ENCODE results near the gene UST. TPM values are rescaled to one million over a fixed set of nuclear protein-coding genes. Genes with fewer than 3 reads are reported as not detected.

UST gene, protein sequence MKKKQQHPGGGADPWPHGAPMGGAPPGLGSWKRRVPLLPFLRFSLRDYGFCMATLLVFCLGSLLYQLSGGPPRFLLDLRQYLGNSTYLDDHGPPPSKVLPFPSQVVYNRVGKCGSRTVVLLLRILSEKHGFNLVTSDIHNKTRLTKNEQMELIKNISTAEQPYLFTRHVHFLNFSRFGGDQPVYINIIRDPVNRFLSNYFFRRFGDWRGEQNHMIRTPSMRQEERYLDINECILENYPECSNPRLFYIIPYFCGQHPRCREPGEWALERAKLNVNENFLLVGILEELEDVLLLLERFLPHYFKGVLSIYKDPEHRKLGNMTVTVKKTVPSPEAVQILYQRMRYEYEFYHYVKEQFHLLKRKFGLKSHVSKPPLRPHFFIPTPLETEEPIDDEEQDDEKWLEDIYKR
- total RNA-seq = 3.0 TPM

DNA sequence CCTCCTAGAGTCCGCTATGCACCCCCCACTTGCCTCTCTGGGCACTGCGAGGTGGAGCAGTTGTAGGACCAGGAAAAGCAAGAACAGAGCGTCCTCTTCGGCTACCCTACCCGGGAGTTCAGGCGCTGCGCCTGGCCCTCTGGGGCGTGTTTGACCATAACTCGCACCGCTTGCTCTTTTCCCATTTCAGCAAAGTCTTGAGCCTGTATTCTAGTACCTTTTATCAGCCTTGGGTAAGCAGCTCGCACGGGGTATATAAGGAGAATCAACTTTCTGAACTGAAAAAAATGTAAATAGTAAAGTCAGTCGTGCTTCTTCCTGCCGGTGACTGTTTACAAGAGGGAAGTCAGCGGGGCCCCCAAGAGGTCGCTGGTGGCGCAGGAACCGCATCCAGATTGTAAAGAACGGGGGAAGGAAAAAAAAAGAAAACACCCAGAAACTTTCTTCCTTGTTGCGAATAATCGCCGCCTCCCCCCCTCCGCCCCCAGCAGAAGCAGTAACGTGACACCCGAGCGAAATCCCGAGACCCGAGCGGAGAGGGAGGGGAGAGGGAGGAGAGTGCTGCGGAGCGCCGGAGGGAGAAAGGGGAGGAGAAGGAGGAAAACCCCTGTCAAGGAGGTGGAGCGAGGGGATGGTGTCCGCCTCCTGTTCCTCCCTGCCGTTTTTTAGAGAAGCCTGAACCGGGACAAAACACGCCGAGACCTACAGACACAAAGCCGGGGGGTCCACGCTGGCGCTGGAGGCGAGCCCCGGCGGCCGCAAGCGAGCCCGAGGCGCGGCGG, at the start of gene UST:
TSS of gene UST (plus strand) at position 668 of the 782 bp plus-strand sequence. CDS start 401 bp downstream, outside the sequence.
- peak; percentile 78 for ATAC-seq

GRCh38 chr6:148697895-148698440, 48.9 kb upstream of the UST start:
- no peak for ATAC-seq

DNA sequence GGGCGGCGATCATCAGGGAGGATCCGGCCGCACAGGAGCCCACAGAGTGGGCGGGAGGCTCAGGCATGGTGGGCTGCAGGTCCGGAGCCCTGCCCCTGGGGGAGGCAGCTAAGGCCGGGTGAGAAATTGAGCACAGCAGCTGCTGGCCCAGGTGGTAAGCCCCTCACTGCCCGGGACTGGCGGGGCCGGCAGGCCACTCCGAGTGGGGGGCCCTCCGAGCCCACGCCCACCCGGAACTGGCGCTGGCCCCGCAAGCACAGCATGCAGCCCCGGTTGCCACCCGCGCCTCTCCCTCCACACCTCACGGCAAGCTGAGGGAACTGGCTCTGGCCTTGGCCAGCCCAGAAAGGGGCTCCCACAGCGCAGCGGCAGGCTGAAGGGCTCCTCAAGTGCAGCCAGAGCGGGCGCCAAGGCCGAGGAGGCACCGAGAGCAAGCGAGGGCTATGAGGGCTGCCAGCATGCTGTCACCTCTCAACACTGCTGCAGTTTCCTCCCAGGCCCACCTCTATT, 48.1 kb upstream of the UST start:
- ATAC-seq = no peak

DNA sequence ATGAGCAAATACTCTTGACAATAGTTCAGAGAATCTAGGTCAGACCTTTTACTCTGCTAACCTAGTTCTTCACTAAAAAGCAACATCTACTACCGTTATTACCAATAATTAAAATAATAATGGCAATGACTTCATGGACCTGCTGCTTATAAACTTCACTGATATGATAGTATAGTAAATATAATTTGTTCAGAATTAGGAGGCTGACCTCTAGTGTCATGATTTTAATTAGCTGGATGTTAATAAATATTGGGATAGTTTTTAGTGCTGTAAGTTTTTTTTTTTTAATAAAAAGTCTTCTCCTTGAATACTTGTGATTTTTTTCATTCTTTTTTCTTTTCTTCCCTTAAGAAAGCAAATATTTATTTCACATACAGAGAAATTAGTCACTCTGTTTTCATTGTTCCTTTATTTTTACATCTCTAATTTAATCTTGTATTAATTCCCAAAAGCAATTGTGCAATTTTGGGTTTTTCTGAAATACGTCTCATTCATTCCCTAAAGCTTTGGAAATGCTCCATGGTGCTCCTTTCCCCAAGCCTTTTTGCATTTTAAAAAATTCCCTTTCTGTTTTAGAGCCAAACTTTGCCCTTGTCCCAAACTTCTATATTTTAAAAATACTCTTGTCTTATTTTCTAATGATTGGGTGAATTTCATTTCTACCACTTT, 46.6 kb upstream of the UST start:
- ATAC-seq = no peak

GRCh38 chr6:148700741-148701311, 46.0 kb upstream of the UST start:
- peak; percentile 20 for ATAC-seq

GRCh38 chr6:148701375-148701774, 45.5 kb upstream of the UST start:
- ATAC-seq = no peak

DNA sequence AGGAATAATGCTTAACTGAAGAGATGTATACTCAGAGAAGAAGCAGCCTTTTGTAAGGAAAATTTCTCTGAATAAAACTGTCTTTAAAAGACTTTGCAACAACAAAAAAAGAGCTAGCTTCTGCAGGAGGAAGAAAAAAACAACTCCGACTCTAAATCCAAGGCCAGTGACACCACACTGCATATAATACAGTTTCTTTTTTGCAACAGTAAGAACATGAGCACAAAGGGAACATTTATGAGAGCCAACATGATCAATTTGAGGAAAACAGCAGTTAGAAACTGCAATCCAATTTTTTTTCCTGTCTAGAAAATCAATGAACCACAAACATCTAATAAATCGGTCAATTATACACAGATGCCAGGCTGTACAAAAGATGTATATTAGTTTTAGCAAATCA, 42.9 kb upstream of the UST start:
- ATAC-seq = no peak

- no peak for ATAC-seq
These were observed 42.2 kb upstream of the UST start for GRCh38 chr6:148704400-148705246.

DNA sequence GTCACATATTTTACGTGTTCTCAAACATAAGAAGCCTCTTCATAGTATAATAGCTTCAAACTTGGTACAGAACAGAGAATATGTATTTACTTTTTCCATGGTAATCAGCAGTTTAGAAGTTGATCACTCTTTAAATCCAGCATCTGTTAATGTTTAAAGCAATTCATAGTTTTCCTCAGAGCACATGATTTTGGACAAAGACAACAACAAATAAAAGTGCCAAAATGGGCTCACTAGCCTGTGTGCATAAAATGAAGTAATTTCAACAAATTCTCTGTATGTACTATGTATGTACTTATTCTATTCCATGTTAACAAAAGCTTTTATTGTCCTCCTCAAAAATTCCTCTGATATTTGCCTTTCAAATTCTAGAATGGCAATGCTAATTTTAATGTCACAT, 38.1 kb upstream of the UST start:
- ATAC-seq = no peak

GRCh38 chr6:148709577-148709976, 37.3 kb upstream of the UST start:
- no peak for ATAC-seq

DNA sequence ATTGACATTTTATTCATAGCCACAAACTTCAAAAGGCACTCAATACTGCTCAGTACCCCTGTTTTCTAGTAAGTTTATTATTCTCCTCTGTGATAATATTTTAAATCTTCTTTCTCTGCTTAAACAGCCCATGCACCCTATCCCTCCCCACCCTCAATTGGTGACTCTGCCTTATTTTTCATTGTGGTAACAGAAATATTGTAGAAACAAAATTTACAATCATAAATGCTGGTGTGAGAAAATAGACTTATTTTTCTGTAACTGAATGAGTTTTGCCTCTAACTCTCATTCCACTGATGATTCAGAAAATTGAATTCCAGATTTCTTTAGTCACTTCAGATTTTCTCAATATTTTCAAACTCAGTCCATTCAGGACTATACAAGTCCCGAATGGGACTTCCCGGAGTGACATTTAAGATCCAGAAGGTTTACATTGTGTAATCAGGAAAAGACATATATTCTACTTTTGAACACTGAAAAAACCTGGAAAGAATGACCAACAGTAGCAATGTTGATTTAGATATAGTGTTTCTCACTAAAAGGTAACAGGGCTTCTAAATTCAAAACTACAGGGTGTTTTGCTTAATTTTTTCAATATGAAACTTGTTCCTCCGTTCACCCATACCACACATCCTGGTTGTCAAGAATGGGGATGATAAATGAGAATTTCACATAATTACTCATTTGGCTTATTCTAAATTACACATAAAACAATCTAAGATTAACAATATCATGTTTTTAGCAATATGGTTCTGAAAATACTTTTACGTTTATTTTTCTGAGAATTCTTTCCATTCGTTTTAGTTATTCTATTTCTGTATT, 34.8 kb upstream of the UST start:
- ATAC-seq = no peak

DNA sequence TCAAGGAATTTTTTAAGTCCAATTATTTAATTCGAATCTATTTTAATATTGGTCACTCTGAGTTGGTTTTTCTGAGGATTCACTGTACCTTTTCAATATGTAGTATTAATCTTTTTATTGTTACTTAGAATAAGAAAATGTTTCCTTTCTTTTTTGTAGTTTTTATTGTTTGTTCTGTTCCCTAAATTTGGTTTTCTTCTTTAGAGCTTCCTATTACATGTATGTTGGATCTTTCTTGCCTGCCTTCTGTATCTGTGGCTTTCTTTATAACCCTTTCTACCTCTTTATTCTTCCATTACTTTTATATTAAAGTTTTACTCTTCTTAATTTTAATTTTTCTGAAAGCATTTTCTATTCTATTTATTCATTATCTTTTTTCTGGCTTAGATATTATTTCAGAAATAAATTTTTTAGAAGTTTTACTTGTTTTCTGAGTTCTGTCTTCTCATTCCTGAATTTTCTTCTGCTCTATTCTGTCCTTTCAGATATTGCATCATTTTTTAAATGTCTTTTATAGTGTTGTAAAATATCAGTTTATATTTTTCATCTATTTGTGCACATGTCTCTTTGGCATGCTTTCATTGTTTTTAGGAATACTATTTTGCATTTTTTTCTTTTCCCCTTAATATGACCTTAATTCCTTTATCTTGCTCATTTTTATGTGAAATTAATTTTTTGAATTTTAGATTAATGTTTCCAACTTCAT, 33.6 kb upstream of the UST start:
- ATAC-seq = no peak

DNA sequence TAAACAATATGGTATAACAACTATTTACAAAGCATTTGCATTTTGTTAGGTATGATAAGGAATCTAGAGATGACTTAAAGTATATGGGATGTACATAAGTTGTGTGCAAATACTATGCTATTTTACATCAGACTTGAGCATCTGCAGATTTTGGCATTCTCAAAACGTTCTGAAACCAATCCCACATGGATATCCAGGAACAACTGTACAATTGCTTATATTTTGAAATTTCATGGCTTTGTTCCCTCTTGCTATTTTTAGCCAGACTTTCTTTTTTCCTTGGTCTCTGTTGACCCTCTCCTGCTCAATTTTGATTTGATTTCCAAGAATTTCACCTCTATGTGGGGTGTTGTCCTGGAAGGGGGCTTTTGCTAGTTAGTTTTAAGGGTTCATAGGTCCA, 32.9 kb upstream of the UST start:
- ATAC-seq = no peak

GRCh38 chr6:148716811-148717210, 30.0 kb upstream of the UST start:
- ATAC-seq = no peak

- no peak for ATAC-seq
These were observed 26.4 kb upstream of the UST start for GRCh38 chr6:148720406-148720805.

DNA sequence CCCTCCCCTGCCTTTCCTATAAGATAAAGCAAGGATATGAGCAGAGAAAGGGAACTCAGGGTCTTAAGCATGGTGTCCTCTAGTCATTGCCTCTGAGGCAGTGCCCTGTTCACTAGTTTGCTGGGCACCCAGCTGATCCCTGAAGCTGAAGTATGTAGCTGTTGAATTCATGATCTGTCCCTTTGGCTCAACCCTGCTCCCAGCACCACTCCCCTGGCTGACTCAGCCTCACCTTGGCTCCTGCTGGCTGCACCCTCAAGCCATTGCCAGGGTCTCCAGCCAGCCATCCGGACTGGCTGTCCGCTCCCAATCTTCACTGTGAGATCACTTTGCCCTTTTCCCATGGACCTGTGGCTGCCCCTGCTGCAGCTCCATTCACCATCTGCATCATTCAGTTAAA, 25.9 kb upstream of the UST start:
- peak; percentile 31 for ATAC-seq

DNA sequence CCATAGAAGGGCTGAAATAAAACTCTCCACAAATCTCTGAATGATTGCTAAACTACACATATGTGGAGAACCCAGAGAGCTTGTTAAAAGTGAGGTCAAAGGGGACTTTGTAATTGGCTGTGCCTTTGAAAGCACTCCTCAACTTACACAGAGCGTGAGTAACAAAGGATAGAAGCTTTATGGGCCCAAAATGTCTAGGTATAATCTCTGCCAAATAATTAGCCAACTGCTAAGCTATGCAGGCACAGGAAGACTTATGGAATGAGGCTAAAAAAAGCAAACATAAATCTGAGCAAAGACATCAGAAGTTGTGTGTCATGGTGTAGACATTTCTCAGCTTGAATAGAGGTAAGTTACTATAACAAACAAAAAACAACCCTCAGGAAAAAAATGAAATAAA, 23.3 kb upstream of the UST start:
- no peak for ATAC-seq

- no peak for ATAC-seq
These were observed 22.4 kb upstream of the UST start for GRCh38 chr6:148724428-148724827.

DNA sequence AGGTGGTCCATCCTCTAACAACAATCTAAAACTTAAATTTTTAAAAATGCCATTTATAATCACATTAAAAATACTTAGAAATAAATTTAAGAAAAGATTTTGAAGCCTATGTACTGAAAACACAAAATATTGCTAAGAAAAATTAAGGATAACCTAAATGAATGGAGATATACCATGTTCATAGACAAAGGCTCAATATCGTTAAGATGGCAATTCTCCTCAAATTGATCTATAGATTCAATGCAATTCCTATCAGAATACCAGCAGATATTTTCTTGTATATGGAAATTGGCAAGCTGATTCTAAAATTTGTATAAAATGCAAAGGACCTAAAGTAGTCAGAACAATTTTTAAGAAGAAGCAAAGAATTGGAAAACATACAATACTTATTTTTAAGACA, 19.7 kb upstream of the UST start:
- no peak for ATAC-seq

GRCh38 chr6:148735989-148736388, 10.8 kb upstream of the UST start:
- peak; percentile 62 for ATAC-seq
